ENCODE results near the gene RNF223. TPM values are rescaled to one million over a fixed set of nuclear protein-coding genes. Genes with fewer than 3 reads are reported as not detected.

The RNF223 gene
- total RNA-seq, 1 donor from 2014 or later = 0.65 TPM

- ATAC-seq (no peak), DNase-seq (peak; percentile 44)
- Histone ChIP-seq H3K4me1 (peaks cover 12% of the 10 kb centered on the region), H3K4me3 (no peak overlapping the region), H3K9me3 (no peaks in the 10 kb centered on the region), H3K36me3 (no peaks in the 10 kb centered on the region), H3K27me3 (ENCODE audit: low read depth) (no peaks in the 10 kb centered on the region), H3K27ac (no peak overlapping the region)
- intact Hi-C loops (cut with DNase I) = no loop called here
- no peak for TF ChIP-seq CTCF (IDR thresholded peaks at IDR 0.05)
Observed at GRCh38 chr1:1082776-1083415, 8.8 kb upstream of the RNF223 start.

GRCh38 chr1:1082239-1082775 is 8.2 kb upstream of the RNF223 start:
- intact Hi-C loops (cut with DNase I) = no loop called here
- no peak overlapping the region for H3K4me3 ChIP-seq
- no peak overlapping the region for H3K27ac ChIP-seq
- no peak for ATAC-seq
- peaks cover 12% of the 10 kb centered on the region for H3K4me1 ChIP-seq
- no peak for DNase-seq
- no peaks in the 10 kb centered on the region for H3K9me3 ChIP-seq
- no peaks in the 10 kb centered on the region for H3K36me3 ChIP-seq
- no peaks in the 10 kb centered on the region for H3K27me3 ChIP-seq (ENCODE audit: low read depth)
- TF ChIP-seq CTCF (IDR thresholded peaks at IDR 0.05) = no peak

GRCh38 chr1:1081311-1082238 is 7.5 kb upstream of the RNF223 start:
- no peak for TF ChIP-seq CTCF (IDR thresholded peaks at IDR 0.05)
- no peak overlapping the region for H3K27ac ChIP-seq

GRCh38 chr1:1080951-1081310 is 6.8 kb upstream of the RNF223 start:
- H3K27me3 ChIP-seq (ENCODE audit: low read depth) = no peaks in the 10 kb centered on the region
- H3K27ac ChIP-seq = no peak overlapping the region
- peaks cover 12% of the 10 kb centered on the region for H3K4me1 ChIP-seq
- no peak for ATAC-seq
- H3K36me3 ChIP-seq = no peaks in the 10 kb centered on the region
- no peak for TF ChIP-seq CTCF (IDR thresholded peaks at IDR 0.05)
- H3K4me3 ChIP-seq = no peak overlapping the region
- H3K9me3 ChIP-seq = no peaks in the 10 kb centered on the region
- intact Hi-C loops (cut with DNase I) = no loop called here
- DNase-seq = peak; percentile 33

More at GRCh38 chr1:1081311-1082238, 7.5 kb upstream of the RNF223 start:
- ATAC-seq (no peak), DNase-seq (no peak)
- Histone ChIP-seq H3K27me3 (ENCODE audit: low read depth) (no peaks in the 10 kb centered on the region), H3K9me3 (no peaks in the 10 kb centered on the region), H3K4me3 (no peak overlapping the region), H3K36me3 (no peaks in the 10 kb centered on the region), H3K4me1 (peaks cover 12% of the 10 kb centered on the region)
- intact Hi-C loops (cut with DNase I) = no loop called here

- peaks cover 12% of the 10 kb centered on the region for H3K4me1 ChIP-seq
- peak overlapping the region; percentile 76 for H3K27ac ChIP-seq
- peaks cover 2% of the 10 kb centered on the region for H3K27me3 ChIP-seq (ENCODE audit: low read depth)
- ATAC-seq (peak; percentile 88 to 89), DNase-seq (peak; percentile 80)
- H3K4me3 ChIP-seq = peak overlapping the region; percentile 49
- TF ChIP-seq CTCF (IDR thresholded peaks at IDR 0.05) = no peak
- H3K36me3 ChIP-seq = no peaks in the 10 kb centered on the region
- intact Hi-C loops (cut with DNase I) = no loop called here
- H3K9me3 ChIP-seq = no peaks in the 10 kb centered on the region
Observed at GRCh38 chr1:1080122-1080757, 6.1 kb upstream of the RNF223 start.
